Fibroblast of lung (primary cell): Measurements from ENCODE around the gene C1orf116.

ENCODE experiments used
- EZH2 ChIP-seq: IDR thresholded peaks from 2 replicates; pipeline ENCODE4 v1.5.1; 2012; ENCODE audit warnings: low read length, control low read depth, mild to moderate bottlenecking; ENCODE audit errors: missing control alignments
- TF ChIP-seq, protein P1 (sequence below), 2 donors: IDR thresholded peaks in 1 of 2; conservative IDR thresholded peaks in 1 of 2; 1 replicate in 1 of 2; 2 replicates in 1 of 2; pipeline ENCODE4 v1.5.1; 2011 to 2012; ENCODE audit warnings: low read length in 2 of 2, control low read depth in 1 of 2, inconsistent platforms in 1 of 2, low read depth in 1 of 2, mild to moderate bottlenecking in 1 of 2

DNA sequence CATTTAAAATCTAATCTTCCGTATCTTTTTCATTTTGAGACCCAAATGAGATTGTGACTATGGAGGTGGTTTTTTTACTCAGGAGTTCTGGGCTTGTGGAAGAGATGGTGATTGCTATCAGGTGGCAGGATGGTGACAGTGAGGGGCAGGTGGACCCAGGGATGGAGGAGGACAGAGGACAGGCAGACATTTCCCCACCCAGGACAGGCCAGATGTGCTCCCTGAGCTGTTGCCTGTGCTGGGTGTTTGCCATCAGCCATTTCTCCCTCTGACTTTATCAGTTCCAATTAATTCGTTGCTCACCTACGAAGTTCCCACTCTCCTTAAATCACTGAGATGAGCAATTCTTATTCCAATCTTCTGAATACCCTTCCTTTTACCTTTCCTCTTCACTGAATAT, 26.5 kb downstream of the C1orf116 start:
- TF ChIP-seq, protein P1, sequence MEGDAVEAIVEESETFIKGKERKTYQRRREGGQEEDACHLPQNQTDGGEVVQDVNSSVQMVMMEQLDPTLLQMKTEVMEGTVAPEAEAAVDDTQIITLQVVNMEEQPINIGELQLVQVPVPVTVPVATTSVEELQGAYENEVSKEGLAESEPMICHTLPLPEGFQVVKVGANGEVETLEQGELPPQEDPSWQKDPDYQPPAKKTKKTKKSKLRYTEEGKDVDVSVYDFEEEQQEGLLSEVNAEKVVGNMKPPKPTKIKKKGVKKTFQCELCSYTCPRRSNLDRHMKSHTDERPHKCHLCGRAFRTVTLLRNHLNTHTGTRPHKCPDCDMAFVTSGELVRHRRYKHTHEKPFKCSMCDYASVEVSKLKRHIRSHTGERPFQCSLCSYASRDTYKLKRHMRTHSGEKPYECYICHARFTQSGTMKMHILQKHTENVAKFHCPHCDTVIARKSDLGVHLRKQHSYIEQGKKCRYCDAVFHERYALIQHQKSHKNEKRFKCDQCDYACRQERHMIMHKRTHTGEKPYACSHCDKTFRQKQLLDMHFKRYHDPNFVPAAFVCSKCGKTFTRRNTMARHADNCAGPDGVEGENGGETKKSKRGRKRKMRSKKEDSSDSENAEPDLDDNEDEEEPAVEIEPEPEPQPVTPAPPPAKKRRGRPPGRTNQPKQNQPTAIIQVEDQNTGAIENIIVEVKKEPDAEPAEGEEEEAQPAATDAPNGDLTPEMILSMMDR (conservative IDR thresholded peaks at IDR 0.05 in 1 of 2, IDR thresholded peaks at IDR 0.05 in 1 of 2; ENCODE audit: low read depth in 1 of 2, low read length in 2 of 2): no peak
- TF ChIP-seq EZH2: no peak
